NCI-H226 (cell line): ENCODE data around the gene C11orf42.
"Not testable (repeated sequence)": the region's sequence is repeated elsewhere in the genome, so short reads cannot be mapped to it uniquely, and the experiment has no call there.

Experiments used
- DNase-seq: peaks from one replicate; pipeline ENCODE4 v3.0.0-alpha.2; 2015

The C11orf42 gene

DNA sequence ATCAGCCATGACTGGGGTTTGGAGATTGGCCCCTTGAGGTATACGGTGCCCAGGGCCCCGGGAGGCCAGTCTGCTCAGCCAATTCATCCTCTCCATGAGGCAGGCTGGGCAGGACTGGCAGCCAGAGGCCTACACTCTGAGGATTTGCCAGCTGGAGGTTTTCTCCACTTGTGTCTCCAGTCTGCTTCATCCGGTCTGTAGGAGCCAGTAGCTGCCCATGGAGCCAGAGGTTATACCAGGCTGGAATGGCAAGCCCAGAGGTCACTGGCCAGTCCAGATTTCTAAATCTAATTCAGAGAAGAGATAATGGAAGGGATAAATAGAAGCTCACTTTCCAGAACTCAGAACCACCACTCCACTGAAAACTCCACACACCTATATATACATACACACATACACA, 19.1 kb downstream of the C11orf42 start:
- no peak for DNase-seq

DNA sequence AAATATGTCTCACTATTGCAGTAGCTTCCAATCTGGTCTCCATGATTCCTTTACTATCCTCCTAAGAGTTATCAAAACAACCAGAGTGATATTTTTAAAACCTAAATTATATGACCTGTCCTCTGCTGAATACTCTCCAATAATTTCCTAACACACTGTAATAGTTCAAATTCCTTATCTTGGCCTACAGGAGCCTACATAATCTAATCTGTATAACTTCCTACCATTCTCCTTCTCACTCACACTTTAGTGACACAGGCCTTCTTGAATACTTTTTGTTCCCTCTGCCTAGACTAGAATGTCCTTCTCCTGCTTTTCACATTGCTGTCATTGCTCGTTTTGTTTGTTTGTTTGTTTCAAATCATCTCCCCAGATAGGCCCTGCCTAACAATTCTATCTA, 19.7 kb downstream of the C11orf42 start:
- no peak for DNase-seq

- no peak for DNase-seq
Measured at GRCh38 chr11:6225896-6226295, 20.5 kb downstream of the C11orf42 start.

DNA sequence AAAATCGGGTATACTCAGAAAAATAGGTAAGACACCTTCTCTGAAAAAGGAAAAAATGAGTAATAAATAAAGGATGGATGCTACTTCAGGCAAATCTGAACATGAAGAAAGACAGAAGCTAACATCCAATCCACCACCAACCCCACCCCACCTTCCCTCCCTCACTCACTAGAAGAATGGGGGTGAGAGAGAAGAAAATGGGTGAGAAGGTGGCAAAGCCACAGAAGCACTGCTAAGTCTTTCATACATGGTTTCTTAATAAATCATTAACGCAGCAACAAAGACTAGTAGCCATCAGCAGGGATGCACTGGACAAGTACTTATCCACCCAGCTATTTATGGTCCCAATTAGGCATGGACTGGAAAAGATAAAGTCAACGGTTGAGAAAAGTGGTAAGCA, 23.2 kb downstream of the C11orf42 start:
- DNase-seq = no peak

DNA sequence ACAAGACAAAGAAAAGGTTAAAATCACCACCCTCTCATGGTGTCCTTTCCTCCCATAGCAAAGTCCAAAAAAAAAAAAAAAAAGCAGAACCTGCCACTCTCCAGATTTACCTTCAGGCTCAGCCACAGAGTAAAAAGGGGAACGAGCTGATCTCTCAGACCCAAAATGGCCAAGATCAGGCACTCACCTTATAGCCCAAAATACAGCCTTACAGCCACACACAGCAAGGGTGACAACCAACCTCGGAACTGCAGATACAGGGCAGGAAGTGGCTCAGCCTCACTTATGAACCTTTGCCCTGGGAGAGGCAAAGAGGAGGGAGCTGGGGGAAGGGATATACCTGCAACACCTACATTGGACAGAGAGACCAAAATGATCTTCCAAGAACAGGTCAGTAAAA, 24.6 kb downstream of the C11orf42 start:
- DNase-seq = no peak

DNA sequence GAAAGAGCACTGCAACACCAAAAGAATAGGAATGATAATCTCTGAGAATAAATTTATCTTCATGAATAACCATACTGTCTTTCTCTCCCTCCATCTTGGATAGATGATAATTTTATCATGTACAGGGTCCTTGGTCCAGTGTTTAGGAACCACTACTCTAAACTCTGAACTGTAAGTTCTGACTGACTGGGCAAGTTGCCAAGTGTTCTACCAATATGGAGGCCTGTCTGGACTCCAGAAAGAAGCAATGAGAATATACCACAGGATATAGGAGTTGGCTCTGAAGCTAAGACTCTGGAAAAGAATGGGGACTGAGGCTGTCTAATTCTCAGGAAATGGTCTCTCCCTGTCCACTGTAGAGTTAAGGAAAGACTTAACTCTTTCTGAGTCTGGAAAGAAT, 27.5 kb downstream of the C11orf42 start:
- no peak for DNase-seq

DNA sequence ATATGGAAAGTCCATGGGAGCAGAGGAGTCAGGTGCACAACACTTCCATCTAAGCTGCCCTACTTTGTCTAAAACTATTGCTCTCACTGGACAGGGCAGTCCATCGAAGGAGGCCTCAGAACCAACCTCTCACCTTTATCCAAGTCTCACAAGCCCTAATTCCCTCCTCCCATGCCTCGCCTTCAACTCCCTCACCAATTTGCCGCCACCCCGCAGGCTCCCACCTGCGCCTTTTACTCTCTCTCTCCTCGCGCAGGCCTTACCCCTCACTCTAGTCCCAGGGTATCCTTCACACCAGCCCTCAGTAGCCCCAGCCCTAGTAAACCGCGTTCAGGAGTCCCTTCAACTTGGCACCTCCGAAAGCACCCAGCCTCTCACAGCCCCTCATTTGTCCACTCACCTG, 28.6 kb downstream of the C11orf42 start:
- DNase-seq = no peak

- peak; percentile 98 for DNase-seq
Measured at GRCh38 chr11:6234387-6235107, 29.2 kb downstream of the C11orf42 start, which contains the start of gene FHIP1B. FHIP1B (minus strand) TSS chr11:6234636; CDS start chr11:6224516, 10,120 bp downstream.

GRCh38 chr11:6237266-6237665, 31.9 kb downstream of the C11orf42 start:
- DNase-seq = no peak

GRCh38 chr11:6237761-6238302, 32.5 kb downstream of the C11orf42 start:
- DNase-seq = no peak

GRCh38 chr11:6238902-6239301, 33.5 kb downstream of the C11orf42 start, which contains the start of gene CNGA4:
CNGA4 (plus strand) TSS chr11:6239089; CDS start chr11:6239207, 118 bp downstream.
- DNase-seq = no peak

GRCh38 chr11:6240139-6240538, 34.8 kb downstream of the C11orf42 start:
- no peak for DNase-seq

DNA sequence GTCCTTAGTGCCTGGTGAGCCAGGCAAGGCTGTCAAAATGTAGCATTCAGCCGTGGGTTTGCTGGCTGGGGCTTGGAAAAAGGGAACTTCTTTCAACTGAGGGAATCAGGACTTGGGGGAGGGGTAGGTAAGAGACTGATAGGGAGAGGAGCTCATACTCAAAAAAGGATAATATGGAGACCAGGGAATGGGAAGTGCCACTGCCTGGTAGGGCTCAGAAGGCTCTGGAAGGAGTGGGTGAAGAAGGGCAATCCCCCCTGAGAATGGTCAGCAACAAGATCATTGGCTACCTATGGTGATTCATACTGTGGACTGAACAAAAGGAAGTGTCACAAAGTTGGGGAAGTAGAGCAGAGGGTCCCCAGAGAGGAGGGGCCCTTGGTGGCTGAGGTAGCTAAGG, 35.4 kb downstream of the C11orf42 start:
- DNase-seq = no peak

GRCh38 chr11:6241316-6241715, 36.0 kb downstream of the C11orf42 start:
- no peak for DNase-seq

- peak; percentile 17 for DNase-seq
Measured at GRCh38 chr11:6245536-6245935, 40.2 kb downstream of the C11orf42 start.

DNA sequence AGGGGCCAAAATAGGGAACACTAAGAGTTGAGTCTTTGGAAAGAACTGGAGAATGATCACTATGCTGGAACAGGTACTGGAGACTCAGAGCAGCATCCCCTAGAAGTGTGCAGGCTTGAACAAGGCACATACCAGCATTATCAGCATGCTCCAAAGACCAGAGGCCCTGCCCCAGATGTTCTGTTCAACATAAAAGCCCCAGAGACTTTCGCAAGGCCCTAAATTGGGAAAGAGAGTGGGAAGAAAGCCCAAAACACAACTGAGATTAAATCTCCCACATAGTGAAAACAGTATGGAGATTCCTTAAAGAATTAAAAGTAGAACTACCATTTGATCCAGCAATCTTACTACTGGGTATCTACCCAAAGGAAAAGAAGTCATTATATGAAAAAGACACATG, 42.9 kb downstream of the C11orf42 start:
- DNase-seq = peak; percentile 37

DNA sequence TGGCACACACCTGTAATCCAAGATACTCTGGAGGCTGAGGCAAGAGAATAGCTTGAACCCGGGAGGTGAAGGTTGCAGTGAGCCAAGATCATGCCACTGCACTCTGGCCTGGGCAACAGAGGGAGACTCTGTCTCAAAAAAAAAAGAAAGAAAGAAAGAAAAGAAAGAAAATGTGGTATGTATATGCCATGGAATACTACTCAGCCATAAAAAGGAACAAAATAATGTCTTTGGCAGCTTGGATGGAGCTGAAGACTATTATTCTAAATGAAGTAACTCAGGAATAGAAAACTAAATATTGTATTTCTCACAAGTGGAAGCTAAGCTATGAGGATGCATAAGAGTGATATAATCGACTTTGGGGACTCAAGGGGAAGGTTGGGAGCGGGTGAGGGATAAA, 43.5 kb downstream of the C11orf42 start:
- not testable (repeated sequence) for DNase-seq

DNA sequence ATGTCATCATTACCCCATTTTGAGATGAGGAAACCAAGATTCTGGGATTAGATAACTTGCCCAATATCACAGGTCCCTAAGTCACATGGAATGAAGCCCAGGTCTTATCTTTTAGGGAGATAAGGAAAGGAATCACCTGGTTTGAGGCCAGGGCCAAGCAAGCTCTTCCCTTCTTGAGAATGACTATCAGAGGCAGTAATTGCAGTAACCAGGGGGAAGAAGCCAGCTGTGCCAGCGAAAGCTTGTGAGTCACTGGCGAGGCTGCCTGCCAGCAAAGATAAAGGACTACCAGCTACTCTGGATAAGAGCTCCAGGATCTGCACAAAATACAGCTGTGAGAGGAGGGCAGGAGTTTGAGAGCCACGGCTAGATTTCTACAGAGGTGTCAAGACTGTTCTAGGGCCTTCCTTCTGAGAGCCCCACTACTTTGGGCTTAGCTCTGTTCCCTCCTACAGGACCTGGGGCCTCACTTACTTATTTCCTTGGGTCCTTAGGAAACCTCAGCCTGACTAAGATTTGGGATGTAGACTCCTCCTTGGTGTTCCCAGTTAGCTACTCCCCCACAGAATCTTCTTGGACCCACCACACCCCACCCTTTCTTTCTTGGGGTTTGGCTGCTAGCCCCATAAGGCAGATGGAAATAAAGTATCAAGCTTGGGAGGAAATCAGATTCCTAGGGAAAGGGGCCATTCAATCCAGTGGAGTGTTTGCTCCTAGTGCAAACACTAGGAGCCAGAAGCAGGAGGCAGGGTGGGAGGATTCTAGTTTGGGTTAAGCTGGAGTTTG, 44.6 kb downstream of the C11orf42 start:
- peak; percentile 97 for DNase-seq

DNA sequence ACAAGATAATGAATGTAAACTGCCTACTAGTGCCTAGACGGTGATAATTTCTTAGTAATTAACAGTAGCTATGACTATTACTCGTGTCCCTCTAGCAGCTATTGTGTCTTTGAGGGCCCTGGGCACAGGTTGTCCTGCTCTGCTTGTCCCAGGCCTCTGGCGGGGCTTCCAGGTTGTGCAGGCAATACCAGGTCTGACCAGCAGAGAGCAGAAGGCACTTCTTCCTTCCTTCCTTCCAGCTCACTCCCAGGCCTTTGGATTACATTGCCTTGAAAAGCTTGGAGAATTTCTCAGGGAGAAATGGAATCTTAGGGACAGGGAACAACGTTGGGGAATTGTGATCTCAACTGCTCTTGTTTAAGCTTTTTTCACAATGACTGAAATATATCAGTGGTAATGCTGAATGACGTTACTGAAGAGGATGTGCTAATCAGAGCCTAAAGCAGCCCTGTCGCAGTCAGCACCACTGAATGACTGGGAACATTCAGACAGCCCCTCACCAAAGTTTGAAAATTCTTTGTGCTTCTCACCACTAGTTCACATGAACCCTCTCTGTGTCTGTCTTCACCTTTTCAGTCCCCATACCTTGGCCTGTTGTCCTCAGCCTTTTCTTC, 45.9 kb downstream of the C11orf42 start:
- DNase-seq = peak; percentile 28

DNA sequence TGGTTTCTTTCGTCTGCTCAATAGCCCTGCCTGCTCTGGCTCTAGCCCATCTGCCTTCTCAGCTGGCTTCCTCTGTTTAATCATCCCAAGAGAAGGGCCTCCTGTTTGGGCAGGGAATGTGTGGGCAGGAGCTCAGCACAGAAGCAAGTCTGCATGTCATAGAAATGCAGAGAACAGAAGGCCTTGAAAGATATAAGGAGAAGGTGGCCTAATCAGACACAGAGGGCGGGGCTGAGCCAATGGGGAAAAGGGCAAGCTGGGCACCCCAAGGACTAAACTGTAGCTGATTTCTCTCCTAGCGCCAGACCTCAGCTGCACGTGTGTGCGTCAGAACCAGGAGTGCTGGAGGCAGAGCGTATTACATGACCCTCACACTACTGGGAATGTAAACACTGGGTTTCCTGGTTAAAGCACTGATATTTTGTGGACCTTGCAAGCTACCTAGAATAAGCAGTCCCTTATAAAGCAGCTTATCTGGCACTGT, 46.7 kb downstream of the C11orf42 start:
- no peak for DNase-seq

DNA sequence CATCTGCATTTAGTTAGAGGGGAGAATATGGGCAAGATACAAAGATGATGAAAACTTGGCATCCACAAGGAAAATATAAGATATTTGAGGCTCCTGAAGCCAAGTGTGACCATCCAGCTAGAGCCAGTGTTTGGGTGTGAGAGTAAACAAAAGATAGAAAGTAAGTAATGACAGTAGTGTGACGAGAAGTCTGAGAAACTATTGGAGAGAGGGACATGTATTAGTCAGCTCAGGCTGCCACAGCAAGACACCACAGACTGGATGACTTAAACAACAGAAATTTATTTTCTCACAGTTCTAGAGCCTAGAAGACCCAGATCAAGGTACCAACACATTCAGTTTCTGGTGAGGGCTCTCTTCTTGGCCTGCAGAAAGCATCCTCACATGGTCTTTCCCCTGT, 47.8 kb downstream of the C11orf42 start:
- DNase-seq = no peak

DNA sequence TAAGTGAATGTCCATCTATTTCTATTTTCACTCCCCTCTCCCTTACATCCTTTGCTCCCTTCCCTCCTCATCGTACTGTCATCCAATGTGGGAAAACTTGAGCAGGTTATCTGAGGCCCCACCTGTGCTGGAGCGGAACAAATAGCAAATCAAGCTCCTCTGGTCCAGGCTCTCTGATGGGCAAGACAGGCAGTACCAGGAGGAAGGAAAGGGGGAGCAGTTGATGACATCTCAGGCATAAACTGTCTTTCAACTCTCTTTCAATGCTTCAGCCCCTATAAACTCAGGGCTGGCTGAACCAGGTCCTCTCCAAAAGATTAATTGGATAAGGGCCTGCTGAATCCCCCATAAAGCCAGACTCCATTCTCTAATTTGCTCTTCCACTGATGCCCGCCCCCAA, 52.8 kb downstream of the C11orf42 start:
- DNase-seq = no peak

- no peak for DNase-seq
Measured at GRCh38 chr11:6258571-6259081, 53.3 kb downstream of the C11orf42 start.
